NCI-H1092 (cell line): ENCODE measurements around the gene POLD3.
"Not testable (repeated sequence)": the region's sequence is repeated elsewhere in the genome, so short reads cannot be mapped to it uniquely, and the experiment has no call there.

Source experiments
- DNase-seq: peaks from one replicate; lab custom pipeline; 2025; lab: John Stamatoyannopoulos, UW

The POLD3 gene

DNA sequence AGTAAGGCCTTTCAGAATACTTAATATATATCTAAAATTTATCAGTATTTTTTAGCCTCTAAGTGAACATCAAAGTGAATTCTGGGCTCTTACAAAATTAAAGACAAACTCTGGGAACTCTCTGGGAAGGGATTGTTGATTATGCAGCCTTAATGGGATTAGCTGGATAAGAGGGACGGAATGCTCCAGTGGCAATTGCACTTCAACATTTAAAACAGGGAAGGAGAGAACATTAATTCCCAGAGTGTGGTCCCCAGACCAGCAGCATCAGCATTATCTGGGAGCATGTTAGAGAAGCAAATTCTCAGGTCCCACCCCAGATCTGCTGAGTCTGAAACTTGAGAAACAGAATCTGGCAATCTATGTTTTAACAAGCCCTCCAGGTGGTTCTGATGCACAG is 46.5 kb downstream of the POLD3 start:
- DNase-seq = no peak

DNA sequence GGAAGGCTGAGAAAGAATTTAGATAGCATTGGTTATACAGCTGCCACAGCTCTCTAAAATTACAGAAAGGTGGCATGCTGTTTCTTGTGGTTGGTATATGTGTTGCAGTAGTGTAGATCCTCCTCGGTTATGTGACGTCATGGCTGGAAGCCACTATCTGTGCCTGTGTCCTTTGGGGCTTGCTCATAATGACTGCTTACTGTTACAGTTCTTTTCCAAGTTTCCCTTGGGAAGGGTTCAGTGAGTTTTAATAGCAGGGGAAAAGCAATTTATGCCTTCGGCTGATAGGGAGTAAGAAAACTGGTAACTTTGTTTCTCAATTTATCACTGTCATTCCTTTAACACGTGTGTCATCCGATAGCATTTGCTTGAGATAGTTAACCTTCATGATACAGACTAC is 47.2 kb downstream of the POLD3 start:
- no peak for DNase-seq

DNA sequence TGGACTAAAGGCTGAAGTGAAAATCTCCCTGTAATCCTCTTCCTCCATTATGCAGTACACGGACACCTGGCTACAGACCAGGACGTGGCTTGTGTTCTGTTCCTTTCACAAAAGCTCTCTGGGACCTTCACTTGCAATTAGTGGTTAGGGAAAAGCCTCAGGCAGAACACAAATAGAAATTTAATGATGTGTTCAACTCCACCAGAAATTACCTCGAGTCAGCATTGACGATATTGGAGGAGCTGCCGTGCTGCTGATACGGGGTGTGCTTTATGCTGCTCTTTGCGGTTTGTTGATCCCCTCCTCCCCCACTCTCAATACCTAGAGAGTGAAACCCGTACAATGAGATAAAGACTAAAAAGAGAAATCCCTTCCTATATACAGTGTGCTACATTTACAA is 48.9 kb downstream of the POLD3 start:
- DNase-seq = peak; percentile 18

DNA sequence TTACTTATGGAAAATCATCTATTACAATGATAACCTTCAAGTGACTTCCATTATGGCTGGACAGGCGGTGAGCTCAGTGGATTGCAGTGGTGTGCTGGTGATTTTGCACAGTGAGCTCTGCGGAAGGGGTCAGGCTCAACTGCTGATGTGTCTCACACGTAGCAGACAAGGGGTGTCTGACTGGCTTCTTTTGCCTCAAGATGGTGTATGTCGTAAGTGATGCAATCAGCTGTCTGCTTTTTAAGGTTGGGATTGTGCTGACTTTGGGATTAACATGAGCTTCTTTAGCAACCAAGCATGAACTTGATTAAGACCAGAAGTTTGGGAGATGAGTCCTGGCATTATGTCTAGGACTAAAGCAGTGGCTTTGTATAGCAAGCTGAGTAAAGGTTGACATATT is 49.5 kb downstream of the POLD3 start:
- DNase-seq = no peak

DNA sequence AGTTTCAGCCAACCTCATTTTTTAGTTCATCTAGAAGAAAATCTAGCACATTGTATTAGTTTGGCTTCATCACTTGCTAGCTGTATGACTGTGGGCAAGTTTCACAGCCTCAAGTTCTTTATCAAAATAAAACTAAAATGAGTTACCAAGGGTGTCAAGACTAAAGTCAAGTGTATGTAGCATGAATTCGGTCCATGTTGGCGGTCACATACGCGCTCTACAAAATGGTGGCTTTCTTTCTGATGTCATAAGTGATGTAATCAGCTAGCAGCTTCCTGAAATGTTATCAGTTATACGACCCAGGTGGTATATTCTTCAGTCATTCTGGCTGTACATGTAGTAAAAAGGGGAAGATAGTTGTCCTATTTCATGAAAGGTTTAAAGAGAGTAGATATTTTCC is 50.5 kb downstream of the POLD3 start:
- DNase-seq = no peak

DNA sequence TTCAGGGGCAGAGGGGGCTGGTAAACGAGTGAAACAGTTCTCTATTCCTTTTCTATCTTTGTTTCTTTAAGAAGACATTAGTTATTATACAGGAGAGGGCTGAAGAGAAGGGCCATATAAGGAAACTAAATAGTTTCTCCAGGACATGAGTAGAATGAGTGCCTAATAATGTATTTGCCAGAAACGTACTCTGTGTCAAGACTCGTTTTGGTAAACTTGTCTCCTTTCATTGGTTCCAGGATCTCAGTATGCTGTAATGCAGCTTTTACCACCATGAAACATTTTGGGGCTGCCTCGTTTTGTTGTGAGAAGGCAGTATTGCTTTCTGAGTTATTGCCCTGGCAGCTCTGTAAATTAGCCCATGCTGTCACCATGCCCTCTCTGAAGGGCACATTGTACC is 51.7 kb downstream of the POLD3 start:
- DNase-seq = no peak

DNA sequence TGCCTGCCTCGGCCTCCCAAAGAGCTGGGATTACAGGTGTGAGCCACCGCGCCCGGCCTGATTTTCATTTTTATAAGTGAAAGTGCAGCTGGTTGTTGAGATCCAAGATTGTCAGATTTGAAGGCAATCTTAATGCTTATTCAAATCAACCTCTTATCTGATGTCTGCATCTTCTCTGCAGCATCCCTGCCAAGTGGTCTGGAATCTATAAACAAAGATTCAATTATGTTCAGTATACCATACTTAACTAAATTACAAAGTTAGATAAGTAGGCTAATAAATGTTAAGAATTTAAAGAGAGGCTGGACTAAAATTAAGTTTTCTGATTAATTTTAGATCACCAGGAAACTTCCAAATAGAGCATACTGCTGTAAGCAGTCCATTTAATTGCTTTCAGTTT is 53.8 kb downstream of the POLD3 start:
- DNase-seq = no peak

DNA sequence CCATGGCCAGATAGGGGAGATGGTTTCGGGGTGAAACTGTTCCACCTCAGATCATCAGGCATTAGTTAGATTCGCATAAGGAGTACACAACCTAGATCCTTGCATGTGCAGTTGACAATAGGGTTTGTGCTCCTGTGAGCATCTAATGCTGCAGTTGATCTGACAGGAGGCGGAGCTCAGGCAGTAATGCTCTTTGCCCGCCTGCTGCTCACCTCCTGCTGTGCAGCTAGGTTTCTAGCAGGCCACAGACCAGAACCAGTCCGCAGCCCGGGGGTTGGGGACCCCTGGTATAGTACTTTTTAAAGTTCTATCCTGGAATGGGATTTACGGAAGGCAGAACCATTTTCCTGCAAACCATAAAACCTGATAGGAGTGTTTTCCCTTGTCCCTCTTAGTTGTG is 54.6 kb downstream of the POLD3 start:
- no peak for DNase-seq

DNA sequence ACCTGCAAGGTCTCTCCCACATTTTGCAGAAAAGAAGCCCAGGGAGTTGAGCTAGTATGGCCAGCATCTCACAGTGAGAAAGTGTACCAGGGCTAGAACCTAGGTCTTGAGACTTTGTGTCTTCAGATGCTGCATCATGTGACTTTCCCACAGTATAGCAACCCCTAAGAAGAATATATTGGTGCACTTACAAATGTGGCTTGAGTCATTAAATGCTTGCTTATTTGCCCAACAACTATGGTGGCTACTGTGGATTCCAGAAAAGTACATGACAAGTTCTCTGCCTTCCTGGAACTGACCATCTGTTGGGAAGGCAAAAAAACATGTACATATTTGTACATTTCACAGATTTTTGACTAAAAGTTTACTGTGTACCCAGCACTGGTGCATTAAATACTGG is 55.0 kb downstream of the POLD3 start:
- no peak for DNase-seq

DNA sequence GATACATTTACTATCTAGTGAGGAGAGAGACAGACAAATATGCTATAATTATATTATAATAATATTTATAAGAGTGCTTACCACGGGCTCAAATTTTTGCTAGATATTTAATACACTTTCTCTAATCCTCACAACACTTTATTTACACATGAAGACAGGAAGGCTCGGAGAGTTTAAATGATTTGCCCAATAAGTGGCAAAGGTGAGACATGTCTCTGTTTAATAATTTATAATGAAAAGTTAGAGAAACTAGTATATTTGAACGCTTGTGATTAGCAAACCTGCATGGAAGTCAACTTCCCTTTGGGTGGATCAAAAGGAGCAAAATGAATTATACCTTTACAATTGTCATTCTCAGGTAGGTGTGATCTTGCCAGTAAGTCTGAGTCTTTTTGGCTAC is 55.4 kb downstream of the POLD3 start:
- DNase-seq = no peak

DNA sequence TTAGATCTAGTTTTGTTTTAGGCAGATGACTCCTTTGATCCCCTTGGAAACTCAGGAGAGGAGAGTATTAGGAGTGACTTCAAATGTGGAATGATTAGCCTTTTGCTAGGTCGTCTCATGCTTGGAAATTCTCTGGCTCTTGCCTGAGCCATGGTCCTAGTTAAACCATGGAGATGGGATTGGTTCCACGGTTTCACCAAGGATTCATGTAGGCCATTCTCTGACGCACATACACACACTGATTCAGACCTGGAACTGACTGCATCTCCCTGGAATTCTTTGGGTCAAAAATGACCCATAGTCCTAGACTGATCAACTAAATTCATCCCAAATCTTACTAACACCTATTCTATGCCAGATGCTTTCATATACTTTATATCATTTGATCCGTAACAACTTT is 56.5 kb downstream of the POLD3 start:
- no peak for DNase-seq

DNA sequence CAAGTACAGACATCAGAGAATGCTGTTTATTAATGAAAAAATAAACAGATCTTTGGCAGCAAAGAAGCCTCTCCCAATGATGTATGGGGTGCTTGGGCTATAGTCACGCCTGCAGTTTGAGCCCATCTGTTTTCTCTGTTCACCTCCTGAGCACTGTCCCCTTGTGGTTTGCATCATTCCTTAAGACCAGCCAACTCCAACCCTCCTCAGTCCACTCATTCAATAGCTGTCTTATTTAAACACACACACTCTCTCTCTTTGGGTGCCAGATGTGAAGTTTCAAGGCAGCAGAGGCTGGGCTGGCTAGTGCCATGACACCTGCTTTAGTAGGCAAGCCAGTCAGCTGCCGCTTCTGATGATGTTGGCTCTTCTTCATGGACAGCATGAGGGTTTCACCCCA is 58.1 kb downstream of the POLD3 start:
- peak; percentile 22 for DNase-seq

DNA sequence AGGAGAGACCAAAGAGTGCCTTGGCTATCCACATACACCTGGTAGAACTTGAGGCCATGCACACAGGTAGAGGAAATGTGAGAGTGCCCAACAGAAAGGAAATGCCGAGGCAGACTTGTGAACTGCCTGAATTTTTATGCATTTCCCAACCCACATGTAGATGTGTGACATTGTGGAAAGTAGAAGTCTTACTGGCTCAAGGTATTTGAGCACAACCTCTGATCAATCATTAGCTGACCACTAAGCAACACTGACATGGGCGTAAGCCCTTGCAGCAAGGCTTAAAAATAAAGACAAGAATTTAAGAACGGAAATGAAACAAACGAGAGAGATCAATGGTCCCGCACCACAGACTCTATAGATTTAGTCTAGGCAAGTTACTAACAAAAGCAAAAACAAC is 62.6 kb downstream of the POLD3 start:
- no peak for DNase-seq

DNA sequence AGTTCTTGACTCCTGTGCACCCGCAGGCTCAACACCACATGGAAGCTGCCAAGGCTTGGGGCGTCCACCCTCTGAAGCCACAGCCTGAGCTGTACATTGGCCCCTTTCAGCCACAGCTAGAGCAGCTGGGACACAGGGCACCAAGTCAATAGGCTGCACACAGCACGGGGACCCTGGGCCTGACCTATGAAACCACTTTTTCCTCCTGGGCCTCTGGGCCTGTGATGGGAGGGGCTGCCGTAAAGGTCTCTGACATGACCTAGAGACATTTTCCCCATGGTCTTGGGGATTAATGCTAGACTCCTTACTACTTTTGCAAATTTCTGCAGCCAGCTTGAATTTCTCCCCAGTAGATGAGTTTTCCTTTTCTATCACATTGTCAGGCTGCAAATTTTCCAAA is 66.7 kb downstream of the POLD3 start:
- DNase-seq = not testable (repeated sequence)

DNA sequence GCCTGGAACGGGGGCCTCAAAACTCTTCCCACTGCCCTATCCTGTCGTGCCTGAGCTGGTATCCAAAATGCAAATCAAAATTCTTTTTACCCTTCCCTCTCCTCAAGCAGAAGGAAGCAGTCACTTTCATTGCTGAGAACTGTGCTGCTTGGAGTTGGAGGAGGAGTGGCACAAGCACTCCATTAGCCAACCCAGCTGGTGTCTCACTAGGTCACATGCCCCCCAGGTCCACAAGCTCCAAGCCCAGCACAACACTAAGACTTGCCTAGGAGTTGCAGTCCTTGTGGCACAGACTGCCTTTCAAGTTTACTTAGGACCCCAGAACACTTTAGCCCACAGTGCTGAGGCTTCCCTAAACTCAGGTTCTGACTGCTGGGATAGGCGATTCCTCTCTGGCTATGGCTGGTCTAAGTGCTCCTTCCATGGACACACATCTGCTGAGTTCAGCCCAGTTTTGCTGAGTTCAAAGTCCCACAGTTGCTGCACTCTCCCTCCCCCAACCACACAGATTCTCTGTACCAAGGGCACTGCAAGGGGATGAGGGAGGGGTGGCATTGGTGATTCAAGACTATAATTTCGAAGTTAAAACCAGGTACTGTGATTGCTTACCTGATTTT is 70.2 kb downstream of the POLD3 start:
- no peak for DNase-seq

DNA sequence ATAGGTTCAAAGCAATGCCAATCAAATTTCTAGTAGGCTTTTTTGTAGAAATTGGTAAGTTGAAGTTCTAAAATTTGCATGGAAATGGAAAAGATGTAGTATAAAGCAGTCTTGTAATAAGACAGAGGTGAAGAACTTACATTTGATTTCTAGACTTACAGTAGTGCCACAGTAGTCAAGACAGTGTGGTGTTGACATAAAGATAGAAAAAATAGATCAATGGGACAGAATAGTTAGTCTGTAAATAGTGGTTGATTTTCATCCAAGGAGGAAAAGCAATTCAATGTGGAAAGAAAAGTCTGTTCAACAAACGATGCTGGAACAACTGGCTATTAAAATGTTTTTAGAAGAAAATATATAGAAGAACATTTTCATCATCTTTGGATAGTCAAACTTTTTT is 70.9 kb downstream of the POLD3 start:
- no peak for DNase-seq

DNA sequence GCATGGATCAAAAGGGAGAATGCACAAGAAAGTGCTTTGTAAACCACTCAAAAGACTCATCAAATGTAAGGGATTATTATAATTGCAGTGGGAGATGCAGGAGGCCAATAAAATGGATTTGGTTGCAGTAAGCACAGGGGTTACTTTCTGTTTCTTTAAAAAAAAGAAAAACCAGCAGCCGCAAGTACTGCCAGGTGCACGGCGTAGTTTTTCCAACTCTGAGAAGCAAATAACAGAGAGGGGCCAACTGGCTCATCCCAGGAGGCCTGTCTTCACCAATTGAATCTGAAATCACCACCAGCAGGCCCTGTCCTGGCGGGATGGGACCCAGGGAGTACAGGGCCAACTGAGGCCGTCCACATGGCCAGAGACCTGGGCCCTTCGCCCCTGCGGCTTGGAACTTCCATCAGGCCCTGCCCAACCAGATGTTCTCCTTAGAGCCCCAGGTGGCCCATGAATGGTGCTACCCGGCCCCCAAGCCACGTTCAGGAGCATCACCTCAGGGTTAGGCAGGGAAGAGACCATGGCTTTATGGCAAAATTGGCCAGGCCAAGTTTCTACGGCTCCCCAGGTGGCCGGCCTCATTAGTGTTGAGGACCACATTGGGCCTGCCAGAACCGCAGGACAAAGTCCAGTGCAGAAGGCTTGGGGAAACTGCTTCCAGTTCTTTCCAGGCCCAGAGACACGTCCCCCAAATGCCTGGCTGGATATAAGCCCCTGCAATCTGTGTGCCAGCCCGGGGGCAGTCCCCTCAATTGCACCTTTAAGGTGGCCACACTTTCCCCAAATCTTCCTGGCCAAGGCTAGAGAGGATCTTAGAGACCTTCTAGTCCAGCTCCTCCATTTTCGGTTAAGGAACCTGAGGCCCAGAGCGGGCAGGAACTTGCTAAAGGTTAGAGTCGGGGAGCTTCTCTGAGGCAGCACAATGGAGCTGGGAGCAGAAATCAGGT is 77.1 kb downstream of the POLD3 start:
- DNase-seq = no peak

DNA sequence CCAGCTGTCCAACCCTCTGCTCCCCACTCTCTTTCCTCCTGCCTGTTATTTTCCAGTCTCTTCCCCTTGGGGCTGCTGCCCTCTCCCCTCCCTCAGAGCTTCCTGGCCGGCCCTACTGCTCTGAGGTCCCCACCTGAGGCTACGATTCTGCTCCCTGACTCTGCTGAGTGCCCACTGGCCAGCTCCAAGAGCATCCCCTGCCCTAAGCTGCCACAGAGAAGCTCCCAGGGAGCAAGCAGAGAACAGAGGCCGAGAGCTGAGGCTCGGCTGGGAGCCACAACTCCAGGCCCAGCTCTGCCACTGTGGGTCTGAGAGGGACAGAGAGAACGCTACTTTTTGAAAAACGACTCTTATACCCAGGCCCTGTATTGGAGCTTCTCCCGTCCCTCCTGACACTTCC is 77.8 kb downstream of the POLD3 start:
- no peak for DNase-seq

DNA sequence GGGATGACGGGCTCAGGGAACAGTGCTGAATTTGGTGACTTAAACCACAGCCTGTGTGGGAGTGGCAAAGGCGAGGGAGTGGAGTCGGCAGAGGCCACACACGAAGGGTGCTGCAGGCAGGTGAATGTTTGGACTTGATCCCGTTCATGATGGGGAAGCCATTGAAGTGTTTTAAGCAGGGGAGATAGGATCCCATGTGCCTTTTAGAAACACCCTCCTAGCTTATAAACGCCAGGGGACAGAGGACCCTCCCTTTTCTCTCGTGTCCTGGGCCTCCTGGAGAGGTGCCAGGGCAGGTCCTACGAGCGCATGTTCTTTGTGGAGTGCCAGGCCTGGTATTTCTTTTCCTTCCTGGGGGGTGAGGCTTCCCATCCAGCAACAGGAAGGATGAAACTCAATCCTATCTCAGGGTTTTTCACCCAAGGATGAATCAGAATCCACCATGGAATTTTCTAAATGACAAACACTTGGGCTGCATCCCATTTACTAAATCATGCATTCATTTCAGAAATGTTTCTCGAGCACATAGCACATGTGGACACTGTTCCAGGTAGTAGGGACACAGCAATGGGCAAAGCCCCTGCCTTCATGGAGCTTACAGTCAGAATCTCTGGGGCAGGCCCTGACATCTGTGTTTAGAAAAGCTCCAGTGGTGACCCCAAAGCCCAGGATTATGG is 79.3 kb downstream of the POLD3 start:
- no peak for DNase-seq

DNA sequence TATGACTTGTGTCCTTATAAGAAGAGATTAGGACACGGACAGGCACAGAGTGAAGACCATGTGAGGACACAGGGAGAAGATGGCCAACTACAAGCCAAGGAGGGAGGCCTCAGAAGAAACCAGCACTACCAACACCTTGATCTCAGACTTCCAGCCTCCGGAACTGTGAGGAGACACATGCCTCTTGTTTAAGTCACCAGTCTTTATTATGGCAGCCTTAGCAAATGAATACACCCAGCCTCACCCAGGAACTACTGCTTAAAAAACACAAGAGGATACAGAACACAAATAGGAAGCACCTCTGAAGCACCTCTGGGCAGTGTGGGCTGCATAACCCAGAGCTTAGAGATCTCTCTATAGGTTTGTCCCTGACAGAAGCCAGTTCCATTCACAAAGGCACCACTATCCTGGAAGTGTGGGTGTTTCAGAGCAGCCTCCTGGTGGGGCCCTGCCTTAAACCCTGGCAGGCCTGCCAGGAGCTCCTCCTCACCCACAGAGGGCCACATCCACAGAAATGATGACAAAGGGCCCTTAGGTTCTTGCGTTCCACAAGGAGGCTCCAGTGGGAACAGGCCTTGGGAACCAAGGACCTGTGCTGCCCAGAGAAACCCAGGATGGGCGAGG is 80.1 kb downstream of the POLD3 start:
- DNase-seq = no peak

DNA sequence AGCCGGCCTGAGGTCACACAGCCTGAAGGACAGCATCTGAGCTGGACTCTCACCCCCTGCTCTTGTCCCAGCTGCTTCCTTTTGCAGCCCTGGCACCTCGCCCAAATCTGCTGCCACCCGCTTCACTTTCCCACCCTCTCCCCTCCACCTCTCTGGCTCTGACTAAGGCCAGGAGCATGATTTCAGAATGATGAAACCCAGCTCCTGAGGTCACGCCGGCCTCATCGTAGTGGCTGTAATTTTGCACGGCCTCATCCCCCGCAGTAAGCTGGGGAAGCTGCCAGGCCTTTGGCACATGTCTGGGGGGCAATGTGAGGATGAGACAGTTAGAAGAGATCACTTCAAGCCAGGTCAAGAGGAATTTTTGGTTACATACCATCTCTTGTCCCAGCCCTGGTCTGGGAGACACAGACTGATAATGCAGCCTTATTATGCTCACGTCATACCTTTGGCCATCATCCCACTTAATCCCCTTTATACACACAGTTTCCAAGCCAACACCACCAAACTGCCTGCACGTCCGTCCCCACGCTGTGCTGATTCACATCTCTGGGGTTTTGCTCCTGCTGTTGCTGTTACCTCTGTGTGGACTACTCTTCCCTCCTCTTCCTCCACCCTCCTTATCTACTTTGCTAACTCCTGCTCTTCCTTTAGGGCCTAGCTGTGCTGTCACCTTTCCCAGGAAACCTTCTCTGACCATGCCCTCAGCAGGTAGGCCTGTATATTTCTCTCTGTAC is 80.7 kb downstream of the POLD3 start:
- DNase-seq = peak; percentile 35
